H9 (cell line): Measurements from ENCODE around the gene M6PR. TPM values are rescaled to one million over a fixed set of nuclear protein-coding genes. Genes with fewer than 3 reads are reported as not detected.

Experiments
- DNase-seq: peaks from one replicate; pipeline ENCODE4 v3.0.0-alpha.2; 2017
- H2AFZ ChIP-seq: one replicate; pipeline ENCODE4 v1.6.1; 2013; ENCODE audit warnings: mild to moderate bottlenecking, low read length, control low read depth, moderate library complexity
- H2AK5ac ChIP-seq: 2 replicates; pipeline ENCODE4 v1.6.1; 2013; ENCODE audit warnings: low read length, control low read depth, mixed read lengths; ENCODE audit not compliant: insufficient read length
- H2BK120ac ChIP-seq: one replicate; pipeline ENCODE4 v1.6.1; 2013; ENCODE audit warnings: low read depth, mild to moderate bottlenecking, low read length, control low read depth, inconsistent platforms; ENCODE audit not compliant: poor library complexity, severe bottlenecking
- H2BK12ac ChIP-seq: 2 replicates; pipeline ENCODE4 v1.6.1; 2013; ENCODE audit warnings: low read length, control low read depth, mixed read lengths, low read depth; ENCODE audit not compliant: insufficient read length
- H2BK15ac ChIP-seq: 2 replicates; pipeline ENCODE4 v1.6.1; 2013; ENCODE audit warnings: low read depth, low read length, control low read depth
- H2BK20ac ChIP-seq: one replicate; pipeline ENCODE4 v1.6.1; 2013; ENCODE audit warnings: low read depth, mild to moderate bottlenecking, low read length, control low read depth, inconsistent platforms; ENCODE audit not compliant: poor library complexity, severe bottlenecking
- H2BK5ac ChIP-seq: 2 replicates; pipeline ENCODE4 v1.6.1; 2013; ENCODE audit warnings: low read length, control low read depth, mixed read lengths; ENCODE audit not compliant: insufficient read length
- H3K14ac ChIP-seq: 2 replicates; pipeline ENCODE4 v1.6.1; 2013; ENCODE audit warnings: low read length, control low read depth; ENCODE audit not compliant: insufficient read depth
- H3K18ac ChIP-seq: 2 replicates; pipeline ENCODE4 v1.6.1; 2013; ENCODE audit warnings: low read depth, mild to moderate bottlenecking, mixed read lengths, low read length, control low read depth; ENCODE audit not compliant: insufficient read length
- H3K23ac ChIP-seq: 2 replicates; pipeline ENCODE4 v1.6.1; 2013; ENCODE audit warnings: low read length, control low read depth, mixed read lengths, low read depth; ENCODE audit not compliant: insufficient read length
- H3K23me2 ChIP-seq: 2 replicates; pipeline ENCODE4 v1.6.1; 2013; ENCODE audit warnings: low read depth, mild to moderate bottlenecking, mixed read lengths, low read length, control low read depth; ENCODE audit not compliant: insufficient read length, poor library complexity, severe bottlenecking
- H3K27ac ChIP-seq: 2 replicates; pipeline ENCODE4 v1.5.1; 2013; ENCODE audit warnings: low read length, control low read depth, mixed read lengths, low read depth; ENCODE audit not compliant: insufficient read length
- H3K27me3 ChIP-seq: 2 replicates; pipeline ENCODE4 v1.6.1; 2013; ENCODE audit warnings: low read length, control low read depth, inconsistent platforms; ENCODE audit not compliant: insufficient read depth
- H3K4ac ChIP-seq: 2 replicates; pipeline ENCODE4 v1.6.1; 2013; ENCODE audit warnings: low read depth, mild to moderate bottlenecking, control low read depth, inconsistent platforms, low read length, moderate library complexity
- H3K4me1 ChIP-seq: 2 replicates; pipeline ENCODE4 v1.6.1; 2013; ENCODE audit warnings: low read length, control low read depth, inconsistent platforms; ENCODE audit not compliant: insufficient read depth
- H3K4me2 ChIP-seq: 2 replicates; pipeline ENCODE4 v1.6.1; 2013; ENCODE audit warnings: low read length, control low read depth, mixed read lengths; ENCODE audit not compliant: insufficient read length, insufficient read depth
- H3K56ac ChIP-seq: 2 replicates; pipeline ENCODE4 v1.6.1; 2013; ENCODE audit warnings: low read depth, mild to moderate bottlenecking, mixed read lengths, low read length, control low read depth; ENCODE audit not compliant: insufficient read length
- H3K79me1 ChIP-seq: 2 replicates; pipeline ENCODE4 v1.6.1; 2013; ENCODE audit warnings: low read depth, mild to moderate bottlenecking, moderate library complexity, low read length, control low read depth, inconsistent platforms; ENCODE audit not compliant: insufficient read depth, poor library complexity, severe bottlenecking
- H3K79me2 ChIP-seq: 2 replicates; pipeline ENCODE4 v1.6.1; 2013; ENCODE audit warnings: low read length, control low read depth, inconsistent platforms; ENCODE audit not compliant: insufficient read depth
- H3K9ac ChIP-seq: 2 replicates; pipeline ENCODE4 v1.6.1; 2013; ENCODE audit warnings: low read length, control low read depth, mixed read lengths; ENCODE audit not compliant: insufficient read length; ENCODE audit errors: extremely low read depth
- H3K9me3 ChIP-seq: one replicate; pipeline ENCODE4 v1.6.1; 2013; ENCODE audit warnings: low read depth, low read length, inconsistent platforms; ENCODE audit not compliant: control insufficient read depth
- H3T11ph ChIP-seq: one replicate; pipeline ENCODE4 v1.6.1; 2013; ENCODE audit warnings: mild to moderate bottlenecking, low read length, control low read depth, inconsistent platforms
- H4K20me1 ChIP-seq: one replicate; pipeline ENCODE4 v1.6.1; 2013; ENCODE audit not compliant: control insufficient read depth, insufficient read length, insufficient read depth
- H4K5ac ChIP-seq: 2 replicates; pipeline ENCODE4 v1.6.1; 2013; ENCODE audit warnings: low read depth, mild to moderate bottlenecking, mixed read lengths, low read length, control low read depth; ENCODE audit not compliant: insufficient read length
- H4K8ac ChIP-seq: replicated peaks from 2 replicates; pipeline ENCODE4 v1.6.1; 2013; ENCODE audit warnings: low read length, control low read depth, mixed read lengths, low read depth; ENCODE audit not compliant: insufficient read length
- H4K91ac ChIP-seq: 2 replicates; pipeline ENCODE4 v1.6.1; 2013; ENCODE audit warnings: low read depth, mild to moderate bottlenecking, moderate library complexity, mixed read lengths, low read length, control low read depth; ENCODE audit not compliant: insufficient read length
- H3K27ac Mint-ChIP-seq, 3 experiments: 2 replicates in 2 of 3; 3 replicates in 1 of 3; pipeline ENCODE4 v1.8.0; 2020 to 2021; ENCODE audit warnings: mixed read lengths in 3 of 3, mild to moderate bottlenecking in 1 of 3, moderate library complexity in 1 of 3
- H3K27me3 Mint-ChIP-seq: 2 replicates; pipeline ENCODE4 v1.8.0; 2021; ENCODE audit warnings: low read depth, mild to moderate bottlenecking, moderate library complexity, mixed read lengths
- H3K36me3 Mint-ChIP-seq, 3 experiments: 2 replicates in 2 of 3; 3 replicates in 1 of 3; pipeline ENCODE4 v1.8.0; 2020 to 2021; ENCODE audit warnings: low read depth in 3 of 3, mixed read lengths in 3 of 3; ENCODE audit not compliant: insufficient read depth in 1 of 3
- H3K4me1 Mint-ChIP-seq, 2 experiments: 2 replicates each; pipeline ENCODE4 v1.8.0; 2020; ENCODE audit warnings: mixed read lengths in 2 of 2
- H3K4me3 Mint-ChIP-seq, 2 experiments: 2 replicates in 1 of 2; 3 replicates in 1 of 2; pipeline ENCODE4 v1.8.0; 2020 to 2021; ENCODE audit warnings: mild to moderate bottlenecking in 2 of 2, mixed read lengths in 2 of 2, moderate library complexity in 1 of 2
- H3K9me3 Mint-ChIP-seq, 2 experiments: 2 replicates in 1 of 2; 3 replicates in 1 of 2; pipeline ENCODE4 v1.8.0; 2020; ENCODE audit warnings: mild to moderate bottlenecking in 2 of 2, mixed read lengths in 2 of 2, moderate library complexity in 1 of 2
- whole genome bisulfite sequencing: extraction: QIAGEN DNeasy Blood & Tissue Kit; methylation state at CpG from one replicate; pipeline ENCODE4 v1.1.7; 2013; ENCODE audit warnings: missing lambda C conversion rate, low lambda C conversion rate, mixed read lengths; ENCODE audit not compliant: insufficient read length; ENCODE audit errors: extremely low coverage; 5-methylcytosine and 5-hydroxymethylcytosine counted together
- total RNA-seq: library from RNA; stranded (reverse); gene quantifications from 2 replicates; pipeline ENCODE4 v1.2.1, GENCODE V29; 2021
- TF ChIP-seq, protein P1 (sequence below): fragments of 200-600 bp; sonication (generic); conservative IDR thresholded peaks from 3 replicates; pipeline ENCODE4 v1.8.0; 2021; ENCODE audit warnings: antibody characterized with exemption, mild to moderate bottlenecking

Gene M6PR
- total RNA-seq, 1 experiment from 2014 or later = 163 TPM

DNA sequence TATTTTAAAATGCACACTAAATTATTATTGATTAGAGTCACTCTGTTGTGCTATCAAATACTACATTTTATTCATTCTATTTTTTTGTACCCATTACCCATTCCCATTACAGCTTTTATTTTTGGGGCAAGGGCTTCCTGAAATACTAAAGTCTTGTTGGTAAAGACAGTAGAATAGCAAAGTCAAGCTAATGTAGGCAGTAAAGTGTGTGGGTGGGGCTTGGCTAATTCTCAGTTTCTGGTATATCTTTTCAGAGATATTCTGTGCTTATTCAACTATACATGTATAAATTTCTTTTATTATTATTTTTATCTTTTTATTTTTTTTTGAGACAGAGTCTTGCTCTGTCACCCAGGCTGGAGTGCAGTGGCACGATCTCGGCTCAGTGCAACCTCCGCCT lies 57.5 kb downstream of the M6PR start:
- WGBS = no CpG with 5 or more reads among the region's 3 CpGs
- Histone ChIP-seq H4K5ac (no peak overlapping the region), H3K9ac (no peak overlapping the region), H3K18ac (no peak overlapping the region), H4K20me1 (no peaks in the 10 kb centered on the region), H2BK5ac (no peak overlapping the region), H3K79me1 (no peaks in the 10 kb centered on the region), H2BK20ac (no peak overlapping the region), H3K23me2 (no peaks in the 10 kb centered on the region), H2AK5ac (no peak overlapping the region), H3K56ac (no peak overlapping the region), H3K27ac (no peak overlapping the region), H2BK120ac (no peak overlapping the region), H2AFZ (no peak overlapping the region), H4K8ac (no peak overlapping the region), H2BK12ac (no peak overlapping the region), H3K4me1 (peaks cover 3% of the 10 kb centered on the region; the same call in 1 of the 2 replicates), H3K9me3 (no peaks in the 10 kb centered on the region), H3K14ac (no peak overlapping the region), H3T11ph (no peak overlapping the region), H3K4ac (no peak overlapping the region), H3K79me2 (no peaks in the 10 kb centered on the region), H3K27me3 (no peaks in the 10 kb centered on the region), H2BK15ac (no peak overlapping the region), H4K91ac (no peak overlapping the region), H3K4me2 (no peak overlapping the region), H3K23ac (no peak overlapping the region)
- Mint-ChIP-seq H3K4me1 (peaks cover 12 to 14% of the 10 kb centered on the region in 2 experiments), H3K36me3 (peaks cover 5 to 17% (median 11%) of the 10 kb centered on the region in 3 experiments), H3K27ac (peak overlapping the region in 1 of 3 experiments; percentile 22; a peak in 1 of 7 replicates), H3K27me3 (no peaks in the 10 kb centered on the region; the same call in 1 of the 2 replicates), H3K9me3 (peaks cover 6 to 13% of the 10 kb centered on the region in 2 experiments; a peak in 4 of 5 replicates), H3K4me3 (no peak overlapping the region)
- TF ChIP-seq, protein P1, sequence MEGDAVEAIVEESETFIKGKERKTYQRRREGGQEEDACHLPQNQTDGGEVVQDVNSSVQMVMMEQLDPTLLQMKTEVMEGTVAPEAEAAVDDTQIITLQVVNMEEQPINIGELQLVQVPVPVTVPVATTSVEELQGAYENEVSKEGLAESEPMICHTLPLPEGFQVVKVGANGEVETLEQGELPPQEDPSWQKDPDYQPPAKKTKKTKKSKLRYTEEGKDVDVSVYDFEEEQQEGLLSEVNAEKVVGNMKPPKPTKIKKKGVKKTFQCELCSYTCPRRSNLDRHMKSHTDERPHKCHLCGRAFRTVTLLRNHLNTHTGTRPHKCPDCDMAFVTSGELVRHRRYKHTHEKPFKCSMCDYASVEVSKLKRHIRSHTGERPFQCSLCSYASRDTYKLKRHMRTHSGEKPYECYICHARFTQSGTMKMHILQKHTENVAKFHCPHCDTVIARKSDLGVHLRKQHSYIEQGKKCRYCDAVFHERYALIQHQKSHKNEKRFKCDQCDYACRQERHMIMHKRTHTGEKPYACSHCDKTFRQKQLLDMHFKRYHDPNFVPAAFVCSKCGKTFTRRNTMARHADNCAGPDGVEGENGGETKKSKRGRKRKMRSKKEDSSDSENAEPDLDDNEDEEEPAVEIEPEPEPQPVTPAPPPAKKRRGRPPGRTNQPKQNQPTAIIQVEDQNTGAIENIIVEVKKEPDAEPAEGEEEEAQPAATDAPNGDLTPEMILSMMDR = no peak
- DNase-seq = no peak

Other genes with a start within 250 kb of the M6PR start
- gene A2ML1, start 127.0 kb downstream of the M6PR start, total RNA-seq = 2.8 and 4.1 TPM in 2 replicates
- gene PHC1, start 35.1 kb downstream of the M6PR start, total RNA-seq = 558 and 568 TPM in 2 replicates
- gene KLRG1, start 39.9 kb upstream of the M6PR start, total RNA-seq = 2.1 and 2.5 TPM in 2 replicates
- gene A2M, start 166.3 kb upstream of the M6PR start, total RNA-seq = 0.94 and 1.2 TPM in 2 replicates